Mesenchymal stem cell (in vitro differentiated cells and primary cell): Measurements from ENCODE around the gene LMTK2.
A peak's percentile ranks its signal among the peaks of the same experiment; 100 is the strongest.

Source experiments
- DNase-seq: peaks from one replicate; pipeline ENCODE4 v3.0.0-alpha.2; 2013
- H2AFZ ChIP-seq: one replicate; pipeline ENCODE4 v1.6.1; 2013; ENCODE audit warnings: low read depth, mild to moderate bottlenecking, control low read depth, inconsistent platforms, low read length, moderate library complexity
- H2AK5ac ChIP-seq: 2 replicates; pipeline ENCODE4 v1.6.1; 2013; ENCODE audit warnings: low read length, moderate library complexity, mild to moderate bottlenecking, inconsistent platforms; ENCODE audit not compliant: severe bottlenecking
- H2BK120ac ChIP-seq: one replicate; pipeline ENCODE4 v1.6.1; 2013; ENCODE audit warnings: low read depth, mild to moderate bottlenecking, inconsistent platforms, low read length, moderate library complexity
- H2BK12ac ChIP-seq, 2 experiments: one replicate each; pipeline ENCODE4 v1.6.1; 2013; ENCODE audit warnings: inconsistent platforms in 2 of 2, low read length in 2 of 2, mild to moderate bottlenecking in 2 of 2, moderate library complexity in 2 of 2, control low read depth in 1 of 2
- H2BK15ac ChIP-seq: one replicate; pipeline ENCODE4 v1.6.1; 2013; ENCODE audit warnings: mild to moderate bottlenecking, low read depth, inconsistent platforms; ENCODE audit not compliant: poor library complexity, severe bottlenecking
- H2BK5ac ChIP-seq: 2 replicates; pipeline ENCODE4 v1.6.1; 2013; ENCODE audit warnings: low read depth, mild to moderate bottlenecking, low read length, control low read depth, inconsistent platforms; ENCODE audit not compliant: poor library complexity, severe bottlenecking
- H3K14ac ChIP-seq, 2 experiments: one replicate each; pipeline ENCODE4 v1.6.1; 2013; ENCODE audit warnings: inconsistent platforms in 2 of 2, low read length in 2 of 2, control low read depth in 1 of 2, mild to moderate bottlenecking in 1 of 2, moderate library complexity in 1 of 2
- H3K18ac ChIP-seq, 2 experiments: one replicate each; pipeline ENCODE4 v1.6.1; 2013; ENCODE audit warnings: inconsistent platforms in 2 of 2, low read length in 2 of 2, control low read depth in 1 of 2, low read depth in 1 of 2, mild to moderate bottlenecking in 1 of 2
- H3K23ac ChIP-seq, 2 experiments: one replicate each; pipeline ENCODE4 v1.6.1; 2013; ENCODE audit warnings: inconsistent platforms in 2 of 2, low read length in 2 of 2, mild to moderate bottlenecking in 2 of 2, moderate library complexity in 2 of 2, control low read depth in 1 of 2
- H3K27ac ChIP-seq: 2 replicates; pipeline ENCODE4 v1.5.1; 2013; ENCODE audit warnings: mild to moderate bottlenecking, moderate library complexity, low read length, control low read depth, inconsistent platforms; ENCODE audit not compliant: poor library complexity, severe bottlenecking
- H3K27me3 ChIP-seq, 2 experiments: 2 replicates each; pipeline versions ENCODE4 v1.6.1 to v1.7.0; 2013; ENCODE audit warnings: low read length in 2 of 2, mild to moderate bottlenecking in 2 of 2, moderate library complexity in 2 of 2, control low read depth in 1 of 2, inconsistent platforms in 1 of 2; ENCODE audit not compliant: control insufficient read depth in 1 of 2, insufficient read depth in 1 of 2
- H3K36me3 ChIP-seq, 2 experiments: 2 replicates each; pipeline versions ENCODE4 v1.6.1 to v1.7.0; 2013; ENCODE audit warnings: low read length in 2 of 2, control low read depth in 1 of 2, inconsistent platforms in 1 of 2, low read depth in 1 of 2, mild to moderate bottlenecking in 1 of 2; ENCODE audit not compliant: insufficient read depth in 2 of 2, control insufficient read depth in 1 of 2
- H3K4ac ChIP-seq, 2 experiments: one replicate each; pipeline ENCODE4 v1.6.1; 2013; ENCODE audit warnings: inconsistent platforms in 2 of 2, low read length in 2 of 2, mild to moderate bottlenecking in 2 of 2, moderate library complexity in 2 of 2, control low read depth in 1 of 2, low read depth in 1 of 2
- H3K4me1 ChIP-seq: 2 replicates; pipeline ENCODE4 v1.6.1; 2013; ENCODE audit warnings: low read depth, low read length, control low read depth; ENCODE audit not compliant: control insufficient read depth, insufficient read depth
- H3K4me2 ChIP-seq: 2 replicates; pipeline ENCODE4 v1.6.1; 2013; ENCODE audit warnings: low read length, mild to moderate bottlenecking, inconsistent platforms; ENCODE audit not compliant: poor library complexity, severe bottlenecking
- H3K4me3 ChIP-seq, 2 experiments: 2 replicates each; pipeline versions ENCODE4 v1.5.1 to v1.7.0; 2013; ENCODE audit warnings: low read length in 2 of 2, mild to moderate bottlenecking in 2 of 2, control low read depth in 1 of 2, low read depth in 1 of 2; ENCODE audit not compliant: insufficient read depth in 1 of 2
- H3K79me1 ChIP-seq: replicated peaks from 2 replicates; pipeline ENCODE4 v1.6.1; 2013; ENCODE audit warnings: mild to moderate bottlenecking, control low read depth, low read length, inconsistent platforms; ENCODE audit not compliant: poor library complexity, severe bottlenecking
- H3K9ac ChIP-seq: 2 replicates; pipeline ENCODE4 v1.7.0; 2013; ENCODE audit warnings: mild to moderate bottlenecking, low read length, moderate library complexity
- H3K9me3 ChIP-seq: 2 replicates; pipeline ENCODE4 v1.7.0; 2013; ENCODE audit warnings: mild to moderate bottlenecking, low read length; ENCODE audit not compliant: control insufficient read depth
- H4K8ac ChIP-seq: one replicate; pipeline ENCODE4 v1.6.1; 2013; ENCODE audit warnings: inconsistent platforms, mild to moderate bottlenecking, low read length, moderate library complexity
- H4K91ac ChIP-seq: one replicate; pipeline ENCODE4 v1.6.1; 2013; ENCODE audit warnings: mild to moderate bottlenecking, low read length, inconsistent platforms
- WGBS: methylation state at CpG from one replicate; pipeline ENCODE4 v1.1.7; 2013; ENCODE audit warnings: mixed read lengths; 5-methylcytosine and 5-hydroxymethylcytosine counted together

The LMTK2 gene

DNA sequence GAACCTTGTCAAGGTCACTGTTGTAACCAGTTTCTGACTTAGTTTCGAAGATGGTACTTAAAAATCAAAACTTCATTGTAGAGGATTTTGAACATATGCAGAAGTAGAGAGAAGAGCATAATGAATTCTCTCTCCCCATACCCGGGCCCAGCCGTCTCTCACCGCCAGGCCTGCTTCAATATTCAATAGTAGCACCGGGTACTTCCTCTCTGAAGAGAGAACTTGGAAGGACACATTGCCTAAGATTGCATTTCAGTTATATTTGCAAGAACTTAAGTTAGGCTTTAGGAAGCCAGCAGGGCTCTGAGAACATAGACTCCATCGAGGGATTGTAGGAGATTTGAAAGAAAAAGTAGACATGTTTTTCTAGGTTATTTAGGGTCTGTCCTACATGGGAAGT, 19.1 kb downstream of the LMTK2 start:
- H4K8ac ChIP-seq, result no peak overlapping the region
- peaks cover 46% of the 10 kb centered on the region for H3K79me1 ChIP-seq
- DNase-seq, result no peak
- no peaks in the 10 kb centered on the region for H3K27me3 ChIP-seq
- H2BK15ac ChIP-seq, result no peak overlapping the region
- no peak overlapping the region for H2BK120ac ChIP-seq
- H2AFZ ChIP-seq, result no peak overlapping the region
- peaks cover 6% of the 10 kb centered on the region for H3K4me1 ChIP-seq
- no peak overlapping the region for H3K4me3 ChIP-seq
- no peak overlapping the region for H3K4ac ChIP-seq
- H3K36me3 ChIP-seq, result no peaks in the 10 kb centered on the region
- no peak overlapping the region for H2AK5ac ChIP-seq
- H3K27ac ChIP-seq, result no peak overlapping the region
- no peak overlapping the region for H2BK5ac ChIP-seq
- H2BK12ac ChIP-seq, result no peak overlapping the region
- 97% methylated on average over 6 of the region's 6 CpGs for WGBS
- no peak overlapping the region for H3K14ac ChIP-seq
- no peak overlapping the region for H3K23ac ChIP-seq
- H4K91ac ChIP-seq, result no peak overlapping the region
- H3K9ac ChIP-seq, result no peak overlapping the region
- H3K4me2 ChIP-seq, result no peak overlapping the region
- H3K18ac ChIP-seq, result no peak overlapping the region
- no peaks in the 10 kb centered on the region for H3K9me3 ChIP-seq

DNA sequence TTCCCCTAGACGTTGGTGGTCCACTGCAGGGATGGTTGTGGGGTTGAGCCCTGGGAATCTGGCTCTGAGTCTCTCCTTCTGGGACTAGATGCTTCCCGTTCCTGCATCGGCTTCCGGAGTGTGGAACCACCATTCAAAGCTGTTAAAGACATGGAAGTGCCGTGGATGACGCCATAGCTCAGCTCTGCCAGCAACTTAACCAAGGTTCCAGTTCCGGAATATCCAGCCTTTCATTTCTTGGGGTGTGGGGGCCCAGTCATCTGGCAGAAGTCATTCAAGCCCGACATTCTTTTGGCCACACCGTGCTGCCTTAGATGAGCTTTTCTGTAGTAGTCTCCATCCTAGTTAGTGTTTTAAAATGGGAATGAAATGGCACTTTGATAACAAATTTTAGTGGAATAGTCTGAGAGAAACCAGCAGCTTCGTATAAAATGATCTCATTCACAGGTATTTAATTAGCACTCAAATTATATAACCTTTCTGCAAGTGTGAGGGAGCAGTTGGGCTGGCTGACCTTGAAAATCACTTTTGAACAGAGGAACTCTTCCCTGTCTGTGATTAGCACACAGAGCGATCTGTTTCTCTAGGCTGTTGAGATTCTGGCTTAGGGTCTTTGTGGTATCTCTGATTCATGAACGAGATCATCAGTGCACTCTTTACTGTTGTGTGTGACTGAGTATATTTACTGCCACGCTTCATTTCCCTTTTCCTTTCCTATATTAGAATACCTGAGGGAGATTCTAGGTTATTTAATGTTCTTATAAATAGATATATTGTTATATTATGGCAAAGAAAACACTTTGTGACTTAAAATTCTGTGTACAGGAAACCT, 19.9 kb downstream of the LMTK2 start:
- no peak overlapping the region for H3K4ac ChIP-seq
- H3K79me1 ChIP-seq, result peaks cover 42% of the 10 kb centered on the region
- no peak overlapping the region for H3K14ac ChIP-seq
- no peak overlapping the region for H2AK5ac ChIP-seq
- H2BK5ac ChIP-seq, result no peak overlapping the region
- no peaks in the 10 kb centered on the region for H3K9me3 ChIP-seq
- H2AFZ ChIP-seq, result no peak overlapping the region
- H2BK15ac ChIP-seq, result no peak overlapping the region
- no peak overlapping the region for H4K91ac ChIP-seq
- no peak overlapping the region for H3K18ac ChIP-seq
- no peak overlapping the region for H3K9ac ChIP-seq
- no peak overlapping the region for H2BK12ac ChIP-seq
- WGBS, result 87% methylated on average over 10 of the region's 13 CpGs
- no peak overlapping the region for H3K4me2 ChIP-seq
- H3K27ac ChIP-seq, result peak overlapping the region; percentile 41
- no peak overlapping the region for H3K4me3 ChIP-seq
- no peak for DNase-seq
- no peak overlapping the region for H4K8ac ChIP-seq
- H3K36me3 ChIP-seq, result no peaks in the 10 kb centered on the region
- no peak overlapping the region for H2BK120ac ChIP-seq
- no peaks in the 10 kb centered on the region for H3K27me3 ChIP-seq
- peaks cover 4% of the 10 kb centered on the region for H3K4me1 ChIP-seq
- H3K23ac ChIP-seq, result no peak overlapping the region

DNA sequence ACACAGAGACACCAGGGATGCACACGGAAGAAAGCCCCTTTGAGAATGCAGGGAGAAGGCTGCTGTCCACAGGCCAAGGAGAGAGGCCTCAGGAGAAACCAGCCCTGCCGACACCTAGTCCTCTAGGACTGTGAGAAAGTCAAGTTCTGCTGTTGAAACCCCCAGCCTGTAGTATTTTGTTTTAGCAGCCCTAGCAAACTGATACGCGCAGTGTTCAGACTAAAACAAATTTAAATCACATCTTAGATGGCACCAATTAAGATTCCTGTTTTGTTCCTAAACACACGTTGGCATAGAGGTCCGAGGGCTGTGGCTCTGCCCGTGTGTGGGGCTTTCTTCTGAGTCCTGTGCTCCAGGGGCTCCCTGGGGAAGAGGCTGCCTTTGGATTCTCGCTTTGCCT, 21.7 kb downstream of the LMTK2 start:
- Histone ChIP-seq H3K9ac (no peak overlapping the region), H3K79me1 (peaks cover 32% of the 10 kb centered on the region), H4K91ac (no peak overlapping the region), H3K4ac (no peak overlapping the region), H3K4me1 (peaks cover 8% of the 10 kb centered on the region), H3K27me3 (no peaks in the 10 kb centered on the region), H3K14ac (no peak overlapping the region), H3K9me3 (no peaks in the 10 kb centered on the region), H2BK12ac (no peak overlapping the region), H4K8ac (no peak overlapping the region), H2AK5ac (peak overlapping the region; percentile 36), H2BK120ac (no peak overlapping the region), H2BK15ac (no peak overlapping the region), H3K36me3 (no peaks in the 10 kb centered on the region), H2BK5ac (no peak overlapping the region), H3K18ac (no peak overlapping the region), H2AFZ (no peak overlapping the region), H3K27ac (no peak overlapping the region), H3K23ac (no peak overlapping the region), H3K4me3 (no peak overlapping the region), H3K4me2 (no peak overlapping the region)
- DNase-seq, result no peak
- WGBS, result 95% methylated on average over 8 of the region's 8 CpGs

DNA sequence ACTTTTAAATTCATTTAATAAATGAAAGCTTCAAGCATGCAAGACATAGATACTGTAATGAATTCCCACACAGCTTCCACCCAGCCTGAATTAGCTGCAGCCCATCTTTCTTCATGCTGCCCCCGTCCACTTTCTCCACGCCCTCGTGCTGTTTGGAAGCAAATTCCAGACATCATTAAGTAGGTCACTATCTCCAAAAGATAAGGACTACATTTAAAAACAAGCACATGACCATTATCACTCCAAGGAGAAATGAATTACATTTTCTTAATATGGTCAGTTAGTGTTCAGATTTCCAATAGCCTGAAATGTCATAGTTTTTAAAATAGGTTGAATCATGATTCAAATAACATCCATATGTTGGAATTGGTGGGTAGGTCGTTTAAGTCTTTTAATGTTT, 24.3 kb downstream of the LMTK2 start:
- no peak overlapping the region for H4K8ac ChIP-seq
- no peak for DNase-seq
- H3K18ac ChIP-seq, result no peak overlapping the region
- H2AFZ ChIP-seq, result no peak overlapping the region
- peak overlapping the region in 1 of 2 experiments; percentile 64 for H3K4me3 ChIP-seq
- H3K27me3 ChIP-seq, result no peaks in the 10 kb centered on the region
- no peak overlapping the region for H2BK5ac ChIP-seq
- H2BK12ac ChIP-seq, result no peak overlapping the region
- H3K4ac ChIP-seq, result no peak overlapping the region
- H3K23ac ChIP-seq, result no peak overlapping the region
- H3K4me2 ChIP-seq, result no peak overlapping the region
- no peak overlapping the region for H2BK15ac ChIP-seq
- H3K14ac ChIP-seq, result no peak overlapping the region
- no peaks in the 10 kb centered on the region for H3K9me3 ChIP-seq
- H2BK120ac ChIP-seq, result no peak overlapping the region
- H3K9ac ChIP-seq, result peak overlapping the region; percentile 75
- peaks cover 10% of the 10 kb centered on the region for H3K4me1 ChIP-seq
- peaks cover 32% of the 10 kb centered on the region for H3K79me1 ChIP-seq
- H3K27ac ChIP-seq, result no peak overlapping the region
- H4K91ac ChIP-seq, result no peak overlapping the region
- no peak overlapping the region for H2AK5ac ChIP-seq
- no peaks in the 10 kb centered on the region for H3K36me3 ChIP-seq
- 53% methylated on average over 3 of the region's 4 CpGs for WGBS
